Measurements from ENCODE around the gene SDHA.
"Not testable (repeated sequence)": the region's sequence is repeated elsewhere in the genome, so short reads cannot be mapped to it uniquely, and the experiment has no call there.

DNA sequence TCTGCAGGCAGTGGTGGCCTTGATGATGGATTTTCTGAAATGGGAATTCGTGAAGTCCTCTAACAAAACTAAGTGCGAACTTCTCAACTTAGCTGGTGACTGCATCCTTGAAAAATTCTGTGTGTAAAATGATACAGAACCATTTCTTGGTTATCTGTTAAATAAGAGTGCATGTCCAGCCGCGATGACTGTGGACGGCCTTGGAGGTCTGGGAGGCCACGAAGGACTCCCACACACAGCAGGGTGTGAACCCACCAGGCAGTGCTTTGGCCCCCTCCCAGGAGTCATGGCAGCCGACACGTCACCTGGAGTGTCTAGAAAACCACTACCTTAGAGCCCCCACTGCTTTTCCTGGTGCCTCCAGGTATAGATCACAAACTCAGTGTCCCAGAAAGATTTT lies 85.6 kb downstream of the SDHA start:
- not testable (repeated sequence) for TF ChIP-seq CTCF (IDR thresholded peaks at IDR 0.05); POLR2AphosphoS5 (IDR thresholded peaks at IDR 0.05); POLR2A (IDR thresholded peaks at IDR 0.05; ENCODE audit: low read depth); EP300 (IDR thresholded peaks at IDR 0.05)

Data from esophagus muscularis mucosa (tissue), 4 donors.